Vagina (tissue), 2 donors: ENCODE data around the gene SHISA9.

Experiments used
- POLR2A ChIP-seq, 2 donors: fragments of 450-650 bp; IDR thresholded peaks; one replicate each; pipeline ENCODE4 v1.6.1; 2017; ENCODE audit warnings: antibody characterized with exemption in 2 of 2, mild to moderate bottlenecking in 2 of 2, moderate library complexity in 2 of 2
- POLR2AphosphoS5 ChIP-seq, 2 donors: sonication (generic); formaldehyde crosslinking; IDR thresholded peaks; one replicate each; pipeline ENCODE4 v1.9.0; 2017; ENCODE audit warnings: antibody characterized with exemption in 2 of 2, mild to moderate bottlenecking in 2 of 2, low read depth in 1 of 2; ENCODE audit not compliant: insufficient read depth in 1 of 2
- TF ChIP-seq, protein P1 (sequence below), 3 experiments: fragments of 450-650 bp in 2 of 3; fragments of 200-600 bp in 1 of 3; sonication (generic) in 1 of 3; IDR thresholded peaks; one replicate each; pipeline ENCODE4 v1.5.1; 2017 to 2019; ENCODE audit warnings: antibody characterized with exemption in 3 of 3, mild to moderate bottlenecking in 2 of 3, moderate library complexity in 2 of 3

DNA sequence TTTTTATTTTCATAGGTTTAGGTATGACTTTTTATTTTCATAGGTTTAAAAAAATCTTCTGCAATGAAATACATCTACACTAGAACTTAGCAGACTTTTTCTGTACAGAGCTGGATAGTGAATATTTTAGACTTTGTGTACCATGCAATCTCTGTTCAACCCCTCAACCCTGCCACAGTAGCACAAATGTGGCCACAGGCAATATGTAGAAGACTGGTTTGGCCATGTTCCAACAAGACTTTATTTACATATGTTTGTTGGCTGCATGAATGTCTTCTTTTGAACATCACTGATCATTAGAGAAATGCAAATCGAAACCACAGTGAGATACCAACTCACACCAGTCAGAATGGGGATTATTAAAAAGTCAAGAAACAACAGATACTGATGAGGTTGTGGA, 229.2 kb downstream of the SHISA9 start:
- TF ChIP-seq, protein P1, sequence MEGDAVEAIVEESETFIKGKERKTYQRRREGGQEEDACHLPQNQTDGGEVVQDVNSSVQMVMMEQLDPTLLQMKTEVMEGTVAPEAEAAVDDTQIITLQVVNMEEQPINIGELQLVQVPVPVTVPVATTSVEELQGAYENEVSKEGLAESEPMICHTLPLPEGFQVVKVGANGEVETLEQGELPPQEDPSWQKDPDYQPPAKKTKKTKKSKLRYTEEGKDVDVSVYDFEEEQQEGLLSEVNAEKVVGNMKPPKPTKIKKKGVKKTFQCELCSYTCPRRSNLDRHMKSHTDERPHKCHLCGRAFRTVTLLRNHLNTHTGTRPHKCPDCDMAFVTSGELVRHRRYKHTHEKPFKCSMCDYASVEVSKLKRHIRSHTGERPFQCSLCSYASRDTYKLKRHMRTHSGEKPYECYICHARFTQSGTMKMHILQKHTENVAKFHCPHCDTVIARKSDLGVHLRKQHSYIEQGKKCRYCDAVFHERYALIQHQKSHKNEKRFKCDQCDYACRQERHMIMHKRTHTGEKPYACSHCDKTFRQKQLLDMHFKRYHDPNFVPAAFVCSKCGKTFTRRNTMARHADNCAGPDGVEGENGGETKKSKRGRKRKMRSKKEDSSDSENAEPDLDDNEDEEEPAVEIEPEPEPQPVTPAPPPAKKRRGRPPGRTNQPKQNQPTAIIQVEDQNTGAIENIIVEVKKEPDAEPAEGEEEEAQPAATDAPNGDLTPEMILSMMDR (IDR thresholded peaks at IDR 0.05), result no peak
- no peak for TF ChIP-seq POLR2AphosphoS5 (IDR thresholded peaks at IDR 0.05; ENCODE audit: insufficient read depth in 1 of 2, low read depth in 1 of 2)
- no peak for TF ChIP-seq POLR2A (IDR thresholded peaks at IDR 0.05)
